Spleen (tissue), 11 donors: ENCODE results near the gene PAGR1. TPM values are rescaled to one million over a fixed set of nuclear protein-coding genes. Genes with fewer than 3 reads are reported as not detected.

Experiments used
- DNase-seq: peaks from one replicate; pipeline ENCODE4 v3.0.0-alpha.2; 2020
- H3K27ac ChIP-seq, 8 donors: fragments of 200-600 bp; sonication (generic) in 7 of 8; 1 replicate in 4 of 8; 2 replicates in 4 of 8; pipeline versions ENCODE4 v1.5.0 to v1.8.0; 2016 to 2021; ENCODE audit warnings: inconsistent platforms in 4 of 8, mild to moderate bottlenecking in 4 of 8, moderate library complexity in 1 of 8
- H3K27me3 ChIP-seq, 7 donors: fragments of 200-600 bp; sonication (generic) in 6 of 7; replicated peaks in 1 of 7; 1 replicate in 4 of 7; 2 replicates in 3 of 7; pipeline versions ENCODE4 v1.5.0 to v1.8.0; 2016 to 2021; ENCODE audit warnings: inconsistent platforms in 3 of 7, mild to moderate bottlenecking in 1 of 7
- H3K36me3 ChIP-seq, 6 donors: fragments of 200-600 bp; sonication (generic) in 5 of 6; 1 replicate in 4 of 6; 2 replicates in 2 of 6; pipeline versions ENCODE4 v1.5.0 to v1.8.0; 2016 to 2021; ENCODE audit warnings: inconsistent platforms in 2 of 6
- H3K4me1 ChIP-seq, 6 donors: fragments of 200-600 bp; sonication (generic) in 5 of 6; 1 replicate in 3 of 6; 2 replicates in 3 of 6; pipeline versions ENCODE4 v1.5.0 to v1.8.0; 2016 to 2021; ENCODE audit warnings: inconsistent platforms in 3 of 6
- H3K4me3 ChIP-seq, 8 donors: fragments of 200-600 bp; sonication (generic) in 7 of 8; 1 replicate in 4 of 8; 2 replicates in 4 of 8; pipeline versions ENCODE4 v1.5.0 to v1.8.0; 2016 to 2021; ENCODE audit warnings: inconsistent platforms in 4 of 8, mild to moderate bottlenecking in 4 of 8, moderate library complexity in 2 of 8
- H3K9me3 ChIP-seq, 8 donors: fragments of 200-600 bp; sonication (generic) in 7 of 8; 1 replicate in 4 of 8; 2 replicates in 4 of 8; pipeline versions ENCODE4 v1.5.0 to v1.8.0; 2016 to 2021; ENCODE audit warnings: inconsistent platforms in 4 of 8
- POLR2A ChIP-seq, 3 donors: fragments of 450-650 bp; IDR thresholded peaks; one replicate each; pipeline ENCODE4 v1.5.1; 2017; ENCODE audit warnings: antibody characterized with exemption in 3 of 3, mild to moderate bottlenecking in 1 of 3
- POLR2AphosphoS5 ChIP-seq, 3 donors: sonication (generic); formaldehyde crosslinking; IDR thresholded peaks; one replicate each; pipeline ENCODE4 v1.5.1; 2017; ENCODE audit warnings: antibody characterized with exemption in 3 of 3
- WGBS, 5 donors: extraction: QIAGEN DNeasy Blood & Tissue Kit in 3 of 5; methylation state at CpG; one replicate each; pipeline versions ENCODE4 v1.1.5 to v1.1.7; 2013 to 2018; 5-methylcytosine and 5-hydroxymethylcytosine counted together
- intact Hi-C: fragments of 100-400 bp; cut with DNase I; formaldehyde crosslinking; loops from one replicate; pipeline ENCODE4 v1.15.0; 2023; ENCODE audit warnings: low total_unique reads
- polyA plus RNA-seq, 3 donors: library from polyadenylated mRNA; stranded (reverse); fragments of 200-250 nt; gene quantifications; one replicate each; pipeline ENCODE4 v1.2.1, GENCODE V29; 2013
- total RNA-seq, 7 donors: library from RNA; depleted of rRNA in 3 of 7; stranded (reverse); fragments of >200 nt in 3 of 7; fragmentation: NEBNext Ultra II Directional in 4 of 7; extraction: Animal tissue kit (Norgen Biotek cat#: 25700) in 4 of 7; gene quantifications; one replicate each; pipeline versions ENCODE4 v1.1.0 to v1.2.1, GENCODE V29; 2016 to 2021
- TF ChIP-seq, protein P1 (sequence below), 11 experiments: fragments of 200-600 bp in 7 of 11; fragments of 450-650 bp in 4 of 11; sonication (generic) in 4 of 11; IDR thresholded peaks in 8 of 11; conservative IDR thresholded peaks in 3 of 11; 1 replicate in 7 of 11; 2 replicates in 4 of 11; pipeline versions ENCODE4 v1.4.0 to v1.8.0; 2016 to 2021; ENCODE audit warnings: antibody characterized with exemption in 11 of 11, inconsistent platforms in 4 of 11, mild to moderate bottlenecking in 1 of 11
- donor health status: healthy with polysubstance abuse.
- donor health status: DM: no; HTN: no; CAD: no; lungs with moderate emphysema.
- donor health status: DM: no; HTN: no; CAD: no.
- donor health status: Bipolar disorder and iron deficiency.
- donor health status: healthy.
- donor health status: DM: no; HTN: no; CAD: no.
- donor health status: DM: yes; HTN: yes; CAD: no.

Gene PAGR1
- total and polyA plus RNA-seq, 10 donors = 17.3 to 46.4 (median 31.7) TPM

DNA sequence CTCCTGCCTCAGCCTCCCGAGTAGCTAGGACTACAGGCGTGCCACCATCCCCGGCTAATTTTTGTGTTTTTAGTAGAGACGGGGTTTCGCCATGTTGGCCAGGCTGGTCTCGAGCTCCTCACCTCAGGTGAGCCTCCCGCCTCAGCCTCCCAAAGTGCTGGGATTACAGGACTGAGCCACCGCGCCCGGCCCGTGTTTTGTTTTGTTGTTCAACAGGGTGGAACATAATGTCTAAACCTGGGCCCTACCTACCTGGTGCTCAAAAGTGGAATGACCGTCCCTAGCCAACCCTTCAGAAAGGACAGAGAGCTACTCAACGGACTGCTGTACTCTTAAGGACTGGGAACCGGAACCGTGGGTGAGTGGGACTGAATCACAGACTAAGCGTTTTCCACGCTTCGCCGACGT lies 26.2 kb upstream of the PAGR1 start:
- TF ChIP-seq POLR2AphosphoS5 (IDR thresholded peaks at IDR 0.05) (no peak), POLR2A (IDR thresholded peaks at IDR 0.05) (no peak)
- TF ChIP-seq, protein P1, sequence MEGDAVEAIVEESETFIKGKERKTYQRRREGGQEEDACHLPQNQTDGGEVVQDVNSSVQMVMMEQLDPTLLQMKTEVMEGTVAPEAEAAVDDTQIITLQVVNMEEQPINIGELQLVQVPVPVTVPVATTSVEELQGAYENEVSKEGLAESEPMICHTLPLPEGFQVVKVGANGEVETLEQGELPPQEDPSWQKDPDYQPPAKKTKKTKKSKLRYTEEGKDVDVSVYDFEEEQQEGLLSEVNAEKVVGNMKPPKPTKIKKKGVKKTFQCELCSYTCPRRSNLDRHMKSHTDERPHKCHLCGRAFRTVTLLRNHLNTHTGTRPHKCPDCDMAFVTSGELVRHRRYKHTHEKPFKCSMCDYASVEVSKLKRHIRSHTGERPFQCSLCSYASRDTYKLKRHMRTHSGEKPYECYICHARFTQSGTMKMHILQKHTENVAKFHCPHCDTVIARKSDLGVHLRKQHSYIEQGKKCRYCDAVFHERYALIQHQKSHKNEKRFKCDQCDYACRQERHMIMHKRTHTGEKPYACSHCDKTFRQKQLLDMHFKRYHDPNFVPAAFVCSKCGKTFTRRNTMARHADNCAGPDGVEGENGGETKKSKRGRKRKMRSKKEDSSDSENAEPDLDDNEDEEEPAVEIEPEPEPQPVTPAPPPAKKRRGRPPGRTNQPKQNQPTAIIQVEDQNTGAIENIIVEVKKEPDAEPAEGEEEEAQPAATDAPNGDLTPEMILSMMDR (IDR thresholded peaks at IDR 0.05 in 8 of 11, conservative IDR thresholded peaks at IDR 0.05 in 3 of 11) = no peak
- intact Hi-C loops = no loop called here
- H3K27ac ChIP-seq = peak overlapping the region; percentile 89 to 96 (median 94)
- H3K27me3 ChIP-seq = no peaks in the 10 kb centered on the region
- peak; percentile 81 for DNase-seq
- H3K4me1 ChIP-seq = peaks cover 10 to 67% (median 41%) of the 10 kb centered on the region in 6 donors
- H3K9me3 ChIP-seq = no peaks in the 10 kb centered on the region
- peak overlapping the region; percentile 42 to 99 (median 96) for H3K4me3 ChIP-seq
- WGBS, 5 donors = 64 to 77% (median 70%) methylated on average over 20 of the region's 20 CpGs
- no peaks in the 10 kb centered on the region for H3K36me3 ChIP-seq

DNA sequence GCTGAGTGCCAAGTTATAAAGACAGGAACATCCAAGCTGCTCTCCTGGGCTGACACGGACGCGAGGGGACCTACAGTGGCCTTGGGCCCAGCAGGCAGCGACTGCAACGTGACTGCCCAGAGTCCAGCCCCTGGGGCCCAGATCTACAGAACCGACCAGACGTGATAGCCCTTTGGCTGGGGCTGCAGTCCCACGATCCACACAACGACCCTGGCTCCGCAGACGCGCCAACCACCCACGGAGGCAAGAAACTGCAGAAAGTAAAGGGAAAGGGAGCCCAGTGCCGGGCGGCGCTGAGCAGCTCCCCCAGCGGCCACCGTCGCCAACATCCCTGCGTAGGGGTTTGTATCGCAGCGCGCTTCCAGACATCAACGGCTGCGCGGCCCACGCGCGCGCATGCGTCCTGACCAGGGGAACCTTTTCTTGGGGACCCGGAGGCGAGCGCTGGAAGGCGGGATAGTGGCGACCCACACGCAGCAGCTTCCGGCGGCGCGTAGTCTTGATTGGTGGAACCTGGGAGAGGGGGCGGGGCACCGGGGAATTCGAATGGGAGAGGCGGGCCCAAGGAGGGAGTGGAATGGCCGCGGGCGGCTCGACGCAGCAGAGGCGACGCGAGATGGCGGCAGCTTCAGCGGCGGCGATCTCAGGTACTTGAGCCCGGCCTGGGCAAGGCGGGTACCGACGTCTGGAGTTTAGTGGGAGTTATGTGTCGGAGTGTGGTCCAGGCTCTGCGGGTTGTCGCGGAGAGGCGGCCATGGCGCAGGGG lies 25.6 kb upstream of the PAGR1 start, which contains the start of gene KIF22:
Gene KIF22 (plus strand): TSS at position 569 of the 766 bp plus-strand sequence. CDS start 9 bp downstream, at position 578.
- WGBS, 5 donors = 1 to 2% (median 1%) methylated on average over 40 to 67 of the region's 67 CpGs

DNA sequence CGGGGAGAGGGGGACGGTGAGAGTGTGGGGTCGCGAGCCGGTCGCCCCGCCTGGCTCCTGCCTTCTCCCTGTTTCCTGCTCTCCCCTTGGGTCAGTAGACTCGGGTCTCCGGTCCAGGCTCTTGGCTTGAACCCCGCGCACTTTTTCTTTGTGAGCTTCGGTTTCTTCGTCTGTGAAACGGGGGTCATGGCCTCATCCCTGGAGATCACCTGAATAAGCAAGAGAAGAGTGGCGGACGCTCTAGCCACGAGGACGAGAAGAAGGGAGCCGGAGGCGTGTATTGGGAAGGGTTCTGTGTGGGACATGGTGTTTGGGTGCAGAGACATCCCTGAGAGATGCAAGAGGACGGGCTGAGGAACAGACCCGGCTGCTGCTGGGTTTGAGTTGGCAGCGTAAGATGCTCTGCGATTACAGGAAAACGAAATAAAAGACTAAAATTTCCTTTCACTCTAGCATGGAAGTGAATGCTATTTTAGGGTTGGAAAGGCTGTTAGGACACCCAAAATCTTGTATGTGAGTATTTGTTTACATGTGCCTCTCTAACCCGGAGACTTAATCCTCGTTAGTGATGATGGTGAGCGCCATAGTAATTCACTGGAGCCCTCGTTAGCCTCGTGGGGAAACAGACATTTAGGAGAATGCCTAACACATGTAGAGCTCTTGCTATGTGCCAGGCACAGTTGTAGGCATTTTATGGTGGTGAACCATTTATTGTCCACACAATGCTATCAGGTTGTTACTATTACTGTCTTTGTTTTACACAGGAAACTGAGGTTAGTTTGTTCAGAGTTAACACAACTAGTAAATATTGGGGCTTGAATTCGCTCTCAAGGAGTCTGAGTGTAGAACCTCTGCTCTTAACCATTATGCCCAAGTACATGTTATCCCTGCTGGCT lies 24.8 kb upstream of the PAGR1 start:
- intact Hi-C loops = no loop called here
- Histone ChIP-seq H3K4me1 (peaks cover 10 to 63% (median 31%) of the 10 kb centered on the region in 6 donors), H3K27ac (peak overlapping the region; percentile 60 to 96 (median 93)), H3K4me3 (peak overlapping the region; percentile 75 to 99 (median 97)), H3K27me3 (no peaks in the 10 kb centered on the region), H3K36me3 (peaks cover 0 to 5% (median 0%) of the 10 kb centered on the region in 6 donors), H3K9me3 (no peaks in the 10 kb centered on the region)
- 2 to 4% (median 2%) methylated on average over 25 to 31 of the region's 31 CpGs for WGBS, 5 donors
- TF ChIP-seq POLR2AphosphoS5 (IDR thresholded peaks at IDR 0.05) = no peak
- TF ChIP-seq, protein P1 (IDR thresholded peaks at IDR 0.05 in 8 of 11, conservative IDR thresholded peaks at IDR 0.05 in 3 of 11) = no peak
- TF ChIP-seq POLR2A (IDR thresholded peaks at IDR 0.05) = no peak
- no peak for DNase-seq

More for the DNA sequence above, 25.6 kb upstream of the PAGR1 start, which contains the start of gene KIF22:
- Histone ChIP-seq H3K27ac (peak within 1 kb of the TSS; percentile 89 to 96 (median 94)), H3K36me3 (peaks cover 0 to 5% (median 0%) of the 10 kb centered on the region in 6 donors), H3K4me1 (peaks cover 10 to 66% (median 35%) of the 10 kb centered on the region in 6 donors), H3K9me3 (no peaks in the 10 kb centered on the region), H3K27me3 (no peaks in the 10 kb centered on the region), H3K4me3 (peak within 1 kb of the TSS; percentile 75 to 99 (median 97))
- DNase-seq = peak; percentile 100
- intact Hi-C loops = no loop called here
- TF ChIP-seq POLR2AphosphoS5 (IDR thresholded peaks at IDR 0.05) (peak; percentile 92 to 97 (median 96)), POLR2A (IDR thresholded peaks at IDR 0.05) (peak in 2 of 3 donors; percentile 53 to 90)
- TF ChIP-seq, protein P1 (IDR thresholded peaks at IDR 0.05 in 8 of 11, conservative IDR thresholded peaks at IDR 0.05 in 3 of 11) = peak; percentile 86 to 96 (median 91)
